ENCODE data around the gene DEFB115. TPM values are rescaled to one million over a fixed set of nuclear protein-coding genes. Genes with fewer than 3 reads are reported as not detected.

The DEFB115 gene, protein sequence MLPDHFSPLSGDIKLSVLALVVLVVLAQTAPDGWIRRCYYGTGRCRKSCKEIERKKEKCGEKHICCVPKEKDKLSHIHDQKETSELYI
- not detected for total RNA-seq

DNA sequence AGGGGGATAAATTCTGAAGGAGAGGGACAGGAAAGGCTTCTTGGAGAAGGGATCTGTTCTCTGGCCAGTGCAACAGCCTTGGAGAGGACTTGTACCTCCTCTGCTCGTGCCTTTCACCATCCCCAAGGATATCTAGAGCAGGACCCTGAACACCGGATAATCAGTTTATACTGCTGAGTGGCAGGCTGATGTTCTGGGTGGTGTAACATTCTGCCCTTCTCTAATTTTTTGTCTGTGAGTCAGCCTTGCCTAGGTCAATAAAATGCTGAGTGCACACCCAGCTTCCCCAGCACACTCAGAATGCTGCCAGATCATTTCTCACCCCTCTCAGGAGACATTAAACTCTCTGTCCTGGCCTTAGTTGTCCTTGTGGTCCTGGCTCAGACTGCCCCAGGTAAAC, at the start of gene DEFB115:
Gene DEFB115, plus strand, starts transcription at position 301 of the 400 bp plus-strand sequence. Its CDS starts 0 bp downstream, at position 301.
- ATAC-seq (ENCODE audit: low FRiP score in 2 of 2) (no peak), DNase-seq (no peak)
- no peak within 1 kb of the TSS for H3K4me3 ChIP-seq
- H3K27me3 ChIP-seq: no peaks in the 10 kb centered on the region
- no peak within 1 kb of the TSS for H3K27ac ChIP-seq
- H3K4me1 ChIP-seq: no peaks in the 10 kb centered on the region
- no peaks in the 10 kb centered on the region for H3K36me3 ChIP-seq
- WGBS, 2 donors: 54% methylated on average over 2 of the region's 2 CpGs
- TF ChIP-seq, protein P1, sequence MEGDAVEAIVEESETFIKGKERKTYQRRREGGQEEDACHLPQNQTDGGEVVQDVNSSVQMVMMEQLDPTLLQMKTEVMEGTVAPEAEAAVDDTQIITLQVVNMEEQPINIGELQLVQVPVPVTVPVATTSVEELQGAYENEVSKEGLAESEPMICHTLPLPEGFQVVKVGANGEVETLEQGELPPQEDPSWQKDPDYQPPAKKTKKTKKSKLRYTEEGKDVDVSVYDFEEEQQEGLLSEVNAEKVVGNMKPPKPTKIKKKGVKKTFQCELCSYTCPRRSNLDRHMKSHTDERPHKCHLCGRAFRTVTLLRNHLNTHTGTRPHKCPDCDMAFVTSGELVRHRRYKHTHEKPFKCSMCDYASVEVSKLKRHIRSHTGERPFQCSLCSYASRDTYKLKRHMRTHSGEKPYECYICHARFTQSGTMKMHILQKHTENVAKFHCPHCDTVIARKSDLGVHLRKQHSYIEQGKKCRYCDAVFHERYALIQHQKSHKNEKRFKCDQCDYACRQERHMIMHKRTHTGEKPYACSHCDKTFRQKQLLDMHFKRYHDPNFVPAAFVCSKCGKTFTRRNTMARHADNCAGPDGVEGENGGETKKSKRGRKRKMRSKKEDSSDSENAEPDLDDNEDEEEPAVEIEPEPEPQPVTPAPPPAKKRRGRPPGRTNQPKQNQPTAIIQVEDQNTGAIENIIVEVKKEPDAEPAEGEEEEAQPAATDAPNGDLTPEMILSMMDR (IDR thresholded peaks at IDR 0.05): no peak
- TF ChIP-seq POLR2AphosphoS5 (IDR thresholded peaks at IDR 0.05): no peak
- TF ChIP-seq POLR2A (IDR thresholded peaks at IDR 0.05): no peak
- TF ChIP-seq EP300 (IDR thresholded peaks at IDR 0.05): no peak
- H3K9me3 ChIP-seq: no peaks in the 10 kb centered on the region

DNA sequence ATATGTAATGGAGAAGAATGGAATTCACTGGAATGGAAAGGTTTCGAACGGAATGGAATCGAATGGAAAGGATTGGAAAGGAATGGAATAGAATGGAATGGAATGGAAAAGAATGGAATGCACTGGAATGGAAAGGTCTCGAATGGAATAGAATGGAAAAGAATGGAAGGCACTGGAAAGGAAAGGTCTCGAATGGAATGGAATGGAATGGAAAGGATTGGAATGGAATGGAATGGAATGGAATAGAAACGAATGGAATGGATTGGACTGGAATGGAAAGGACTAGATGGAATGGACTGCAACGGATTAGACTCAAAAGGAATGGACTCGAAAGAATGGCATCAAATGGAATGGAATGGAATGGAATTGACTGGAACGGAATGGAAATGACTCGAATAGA, 20.5 kb upstream of the DEFB115 start:
- 71 to 79% methylated on average over 10 of the region's 10 CpGs for WGBS, 2 donors

DNA sequence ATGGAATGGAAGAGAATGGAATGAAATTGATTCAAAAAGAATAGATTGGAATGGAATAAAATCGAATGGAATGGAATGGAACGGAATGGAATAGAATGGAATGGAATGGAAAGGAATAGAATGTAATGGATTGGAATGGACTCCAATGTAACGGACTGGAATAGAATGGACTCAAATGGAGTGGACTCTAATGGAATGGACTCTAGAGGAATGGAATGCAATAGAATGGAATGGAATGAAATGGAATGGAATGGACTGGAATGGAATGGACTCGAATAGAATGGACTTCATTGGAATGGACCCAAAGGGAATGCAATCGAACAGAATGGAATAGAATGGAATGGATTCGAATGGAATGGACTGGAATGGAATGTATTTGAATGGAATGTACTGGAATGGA, 19.7 kb upstream of the DEFB115 start:
- H3K4me1 ChIP-seq: no peaks in the 10 kb centered on the region
- no peak overlapping the region for H3K4me3 ChIP-seq
- ATAC-seq (ENCODE audit: low FRiP score in 2 of 2) (no peak), DNase-seq (no peak)
- H3K9me3 ChIP-seq: peaks cover 0 to 95% (median 28%) of the 10 kb centered on the region in 4 donors
- no peaks in the 10 kb centered on the region for H3K27me3 ChIP-seq
- WGBS, 2 donors: 61 to 69% methylated on average over 6 of the region's 6 CpGs
- no peak for TF ChIP-seq EP300 (IDR thresholded peaks at IDR 0.05)
- TF ChIP-seq POLR2A (IDR thresholded peaks at IDR 0.05): no peak
- no peak for TF ChIP-seq POLR2AphosphoS5 (IDR thresholded peaks at IDR 0.05)
- TF ChIP-seq, protein P1 (IDR thresholded peaks at IDR 0.05): no peak
- no peaks in the 10 kb centered on the region for H3K36me3 ChIP-seq
- H3K27ac ChIP-seq: no peak overlapping the region

More for the DNA sequence above, 20.5 kb upstream of the DEFB115 start:
- TF ChIP-seq EP300 (IDR thresholded peaks at IDR 0.05) (no peak), POLR2AphosphoS5 (IDR thresholded peaks at IDR 0.05) (no peak), POLR2A (IDR thresholded peaks at IDR 0.05) (no peak)
- TF ChIP-seq, protein P1 (IDR thresholded peaks at IDR 0.05): no peak
- DNase-seq (no peak), ATAC-seq (ENCODE audit: low FRiP score in 2 of 2) (no peak)
- H3K4me3 ChIP-seq: no peak overlapping the region
- H3K27me3 ChIP-seq: no peaks in the 10 kb centered on the region
- H3K36me3 ChIP-seq: no peaks in the 10 kb centered on the region
- no peak overlapping the region for H3K27ac ChIP-seq
- no peaks in the 10 kb centered on the region for H3K4me1 ChIP-seq
- peaks cover 0 to 95% (median 26%) of the 10 kb centered on the region in 4 donors for H3K9me3 ChIP-seq

DNA sequence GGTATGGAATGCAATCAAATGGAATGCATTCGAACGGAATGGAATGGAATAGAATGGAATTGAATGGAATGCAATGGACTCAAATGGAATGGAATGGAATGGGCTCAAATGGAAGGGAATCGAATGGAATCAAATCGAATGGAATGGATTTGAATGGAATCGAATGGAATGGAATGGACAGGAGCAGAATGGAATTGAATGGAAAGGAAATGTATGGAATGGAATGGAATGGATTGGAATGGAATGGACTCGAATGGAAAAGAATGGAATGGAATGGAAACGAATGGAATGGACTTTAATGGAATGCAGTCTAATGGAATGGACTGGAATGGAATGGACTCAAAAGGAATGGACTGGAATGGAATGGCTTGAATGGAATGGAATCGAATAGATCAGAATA, 18.3 kb upstream of the DEFB115 start:
- Histone ChIP-seq H3K27ac (no peak overlapping the region), H3K9me3 (peaks cover 0 to 93% (median 25%) of the 10 kb centered on the region in 4 donors), H3K27me3 (no peaks in the 10 kb centered on the region), H3K4me1 (no peaks in the 10 kb centered on the region), H3K4me3 (no peak overlapping the region), H3K36me3 (no peaks in the 10 kb centered on the region)
- DNase-seq (no peak), ATAC-seq (ENCODE audit: low FRiP score in 2 of 2) (no peak)
- TF ChIP-seq POLR2A (IDR thresholded peaks at IDR 0.05) (no peak), POLR2AphosphoS5 (IDR thresholded peaks at IDR 0.05) (no peak), EP300 (IDR thresholded peaks at IDR 0.05) (no peak)
- TF ChIP-seq, protein P1 (IDR thresholded peaks at IDR 0.05): no peak
- 73 to 82% methylated on average over 8 of the region's 8 CpGs for WGBS, 2 donors

DNA sequence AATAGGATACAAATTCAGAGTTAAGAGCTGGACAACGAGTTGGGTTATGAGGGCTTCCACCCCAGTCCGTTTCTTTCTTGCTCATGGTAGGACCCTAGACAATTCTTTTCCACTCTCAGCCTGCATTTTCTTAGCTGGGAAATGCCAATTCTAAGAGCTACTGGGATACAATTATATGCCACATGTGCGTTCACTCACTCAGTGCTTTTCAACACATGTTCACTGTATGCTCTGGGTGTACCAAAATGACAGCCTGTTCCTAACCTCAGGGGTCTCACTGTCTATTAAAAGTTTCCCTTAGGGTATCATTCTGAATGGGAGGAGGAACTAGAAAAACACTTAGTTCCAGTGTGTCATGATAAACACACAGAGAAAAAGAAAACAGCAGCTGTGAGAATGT, 505 bp upstream of the DEFB115 start:
- TF ChIP-seq POLR2A (IDR thresholded peaks at IDR 0.05) (no peak), POLR2AphosphoS5 (IDR thresholded peaks at IDR 0.05) (no peak), EP300 (IDR thresholded peaks at IDR 0.05) (no peak)
- TF ChIP-seq, protein P1 (IDR thresholded peaks at IDR 0.05): no peak
- Histone ChIP-seq H3K27me3 (no peaks in the 10 kb centered on the region), H3K4me1 (no peaks in the 10 kb centered on the region), H3K9me3 (no peaks in the 10 kb centered on the region), H3K36me3 (no peaks in the 10 kb centered on the region), H3K4me3 (no peak overlapping the region), H3K27ac (no peak overlapping the region)
- WGBS, 2 donors: 41 to 52% methylated on average over 3 of the region's 3 CpGs
- ATAC-seq (ENCODE audit: low FRiP score in 2 of 2) (no peak), DNase-seq (no peak)

All from upper lobe of left lung (tissue), 6 donors.